Posterior vena cava (tissue), 2 donors: ENCODE results near the gene IGFBP3. TPM values are rescaled to one million over a fixed set of nuclear protein-coding genes. Genes with fewer than 3 reads are reported as not detected.
"Not testable (repeated sequence)": the region's sequence is repeated elsewhere in the genome, so short reads cannot be mapped to it uniquely, and the experiment has no call there.

Experiments
- DNase-seq: peaks from one replicate; pipeline ENCODE4 v3.0.0-alpha.2; 2020; ENCODE audit warnings: low spot score
- intact Hi-C, 2 donors: fragments of 100-400 bp; cut with DNase I; formaldehyde crosslinking; loops; one replicate each; pipeline versions ENCODE4 v1.14.1 to v1.14.2; 2022 to 2023
- long read RNA-seq, 2 donors: library from polyadenylated mRNA; unstranded; transcript quantifications; one replicate each; pipeline ENCODE4 v2.0.0, GENCODE V29; 2020 to 2021
- total RNA-seq, 2 donors: library from RNA; stranded (reverse); fragmentation: NEBNext Ultra II Directional; extraction: Animal tissue kit (Norgen Biotek cat#: 25700); gene quantifications; one replicate each; pipeline ENCODE4 v1.2.1, GENCODE V29; 2021
- donor health status: DM: yes; HTN: yes; CAD: no.
- donor health status: DM: yes; HTN: yes; CAD: no.

The IGFBP3 gene
- 100 to 1,000 TPM; 147 TPM for total RNA-seq
- long read RNA-seq, donor 1, transcript IGFBP3-201 (5 exons, 2,262 nt), result major isoform, 32 of 41 reads
- long read RNA-seq, donor 1, partial matches to known transcripts, result 0 of 41 reads
- long read RNA-seq, donor 1, other reads (novel, unspliced or antisense), result 6 of 41 reads
- long read RNA-seq, donor 2, transcript IGFBP3-201 (5 exons, 2,262 nt), result major isoform, 15 of 33 reads
- long read RNA-seq, donor 2, partial matches to known transcripts, result 6 of 33 reads
- long read RNA-seq, donor 2, other reads (novel, unspliced or antisense), result 11 of 33 reads

- no peak for DNase-seq
Measured at GRCh38 chr7:45920502-45921380, at the start of gene IGFBP3. IGFBP3 (minus strand) TSS chr7:45921272; CDS start chr7:45921140, 132 bp downstream.

DNA sequence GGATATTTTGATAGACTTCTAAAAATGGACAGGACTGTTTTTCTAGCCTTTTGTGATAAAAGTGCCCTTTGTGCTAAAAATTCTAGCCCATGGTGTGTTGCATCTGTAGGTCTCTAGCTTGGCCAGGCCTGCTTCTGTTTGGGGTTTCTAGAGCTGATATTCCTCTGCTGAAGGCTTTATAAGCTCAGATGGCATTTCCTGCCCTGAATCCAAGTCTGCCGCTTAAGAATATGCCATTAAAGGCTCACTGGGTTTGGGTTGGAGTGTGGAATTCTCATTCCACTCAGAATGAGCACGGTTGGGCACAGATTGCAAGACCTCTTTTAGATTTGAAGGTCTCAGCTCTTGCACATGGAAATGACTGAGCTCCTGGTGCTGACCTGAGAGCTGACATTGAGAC, 49.4 kb upstream of the IGFBP3 start:
- DNase-seq, result no peak
- intact Hi-C loops, result no loop called here

More at GRCh38 chr7:45920502-45921380, at the start of gene IGFBP3:
- intact Hi-C loops, result loop anchor here (5.0 to 10.0 kb wide), 3 partner anchors 432 to 1167 kb away; no protein-coding TSS in a partner anchor

GRCh38 chr7:45969940-45970339, 48.9 kb upstream of the IGFBP3 start:
- no peak for DNase-seq
- intact Hi-C loops, result no loop called here

DNA sequence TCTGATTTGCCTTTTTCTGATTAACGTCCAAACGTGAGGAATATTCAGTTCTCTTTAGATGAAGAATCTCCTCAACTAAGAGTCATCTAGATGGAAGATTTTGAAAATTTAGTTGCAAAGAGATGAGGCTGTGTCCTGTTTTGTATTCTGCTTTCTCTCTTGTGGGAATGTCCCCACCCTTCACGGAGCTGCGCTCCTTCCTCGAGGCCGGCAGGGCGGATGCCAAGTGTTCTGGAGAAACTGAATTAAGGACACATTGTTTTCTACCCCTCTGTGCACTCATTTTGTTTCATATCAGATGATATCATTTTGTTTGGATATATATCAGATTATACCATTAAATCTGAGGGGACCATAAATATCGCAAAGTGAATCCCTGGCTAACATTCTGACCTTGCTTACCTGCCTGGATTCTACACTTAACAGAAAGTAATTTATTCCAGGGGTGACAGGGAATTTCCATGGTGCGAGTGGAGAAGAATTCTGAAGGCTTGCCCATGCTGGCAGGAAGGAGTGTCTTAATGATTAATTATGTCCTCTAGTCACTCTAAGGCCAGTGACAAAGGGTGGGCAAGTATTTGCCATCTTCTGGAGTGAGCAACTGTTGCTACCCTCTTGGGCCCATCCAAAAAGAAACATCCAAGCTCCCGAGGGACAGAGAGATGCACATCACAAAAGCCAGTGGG, 47.9 kb upstream of the IGFBP3 start:
- no peak for DNase-seq
- intact Hi-C loops, result no loop called here

GRCh38 chr7:45968312-45968711, 47.2 kb upstream of the IGFBP3 start:
- no peak for DNase-seq
- intact Hi-C loops, result no loop called here

DNA sequence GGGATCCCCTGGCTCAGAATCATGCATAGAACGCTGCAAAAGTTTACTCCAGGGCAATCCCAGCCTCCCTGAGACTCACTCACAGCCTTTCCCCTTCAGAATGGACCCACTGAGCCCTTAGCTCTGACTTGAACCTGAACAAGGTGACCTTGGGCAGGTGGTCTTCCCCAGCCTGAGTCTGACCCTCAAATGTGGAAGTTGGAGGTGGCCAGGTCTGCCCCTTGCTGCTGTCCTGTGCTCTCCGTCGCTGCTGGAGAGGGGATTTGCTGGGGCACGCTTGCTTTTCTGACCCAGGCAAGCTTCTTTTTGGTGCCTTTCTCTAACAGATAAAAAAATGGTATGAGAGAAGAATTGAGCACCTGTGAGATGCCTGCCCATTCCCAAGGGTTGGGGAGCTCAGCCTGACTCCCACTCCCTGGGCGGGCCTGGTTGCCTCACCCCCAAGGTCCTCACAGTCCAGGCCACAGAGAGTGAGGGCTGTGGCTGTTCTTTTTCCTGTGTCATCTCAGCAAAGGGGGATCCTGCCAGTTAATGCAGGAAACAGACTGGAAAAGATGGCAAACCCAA, 46.6 kb upstream of the IGFBP3 start:
- no peak for DNase-seq

GRCh38 chr7:45962861-45963260, 41.8 kb upstream of the IGFBP3 start:
- intact Hi-C loops, result no loop called here
- no peak for DNase-seq

More for the DNA sequence above, 46.6 kb upstream of the IGFBP3 start:
- intact Hi-C loops, result no loop called here

GRCh38 chr7:45957721-45958120, 36.6 kb upstream of the IGFBP3 start:
- no peak for DNase-seq
- intact Hi-C loops, result no loop called here

GRCh38 chr7:45955286-45955685, 34.2 kb upstream of the IGFBP3 start:
- DNase-seq, result no peak
- intact Hi-C loops, result no loop called here

GRCh38 chr7:45953055-45953454, 32.0 kb upstream of the IGFBP3 start:
- DNase-seq, intact Hi-C loops: not testable (repeated sequence)

DNA sequence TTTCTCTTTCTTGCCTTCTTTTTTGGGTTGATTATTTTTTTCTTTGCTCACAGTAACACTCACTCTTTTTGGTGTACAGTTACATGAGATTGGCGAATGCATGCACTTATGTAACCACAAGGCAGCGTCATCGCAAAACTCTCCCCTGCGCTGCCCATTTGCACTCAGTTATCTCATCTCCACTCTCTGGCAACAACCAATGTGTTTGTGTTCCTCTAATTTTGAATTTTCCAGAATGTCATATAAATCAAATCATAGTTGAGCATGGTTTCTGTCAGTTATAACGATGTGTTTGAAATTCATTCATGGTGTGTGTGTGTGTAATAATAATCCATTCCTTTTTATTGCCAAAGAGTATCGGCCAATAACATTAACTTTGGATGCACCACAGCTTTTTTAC, 23.0 kb upstream of the IGFBP3 start:
- intact Hi-C loops, result no loop called here
- DNase-seq, result no peak

DNA sequence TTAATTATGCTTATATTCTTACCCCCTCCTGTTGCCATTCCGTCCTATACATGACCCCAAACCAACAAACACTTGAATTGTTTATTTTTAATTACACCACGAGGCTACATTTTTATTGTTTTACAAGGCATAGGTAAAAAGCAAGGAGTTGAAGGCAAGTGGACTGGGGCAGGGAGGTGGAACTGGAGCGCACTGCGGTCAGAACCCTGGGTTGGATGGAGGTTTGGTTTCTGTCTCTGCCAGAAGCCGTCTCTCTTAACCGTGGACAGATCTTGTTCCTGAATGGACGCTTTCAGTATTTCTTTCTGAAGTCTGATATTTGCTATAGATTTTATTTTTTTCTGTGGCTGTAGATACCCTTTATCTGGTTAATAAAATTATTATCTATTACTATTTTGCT, 19.9 kb upstream of the IGFBP3 start:
- no peak for DNase-seq
- intact Hi-C loops, result no loop called here

DNA sequence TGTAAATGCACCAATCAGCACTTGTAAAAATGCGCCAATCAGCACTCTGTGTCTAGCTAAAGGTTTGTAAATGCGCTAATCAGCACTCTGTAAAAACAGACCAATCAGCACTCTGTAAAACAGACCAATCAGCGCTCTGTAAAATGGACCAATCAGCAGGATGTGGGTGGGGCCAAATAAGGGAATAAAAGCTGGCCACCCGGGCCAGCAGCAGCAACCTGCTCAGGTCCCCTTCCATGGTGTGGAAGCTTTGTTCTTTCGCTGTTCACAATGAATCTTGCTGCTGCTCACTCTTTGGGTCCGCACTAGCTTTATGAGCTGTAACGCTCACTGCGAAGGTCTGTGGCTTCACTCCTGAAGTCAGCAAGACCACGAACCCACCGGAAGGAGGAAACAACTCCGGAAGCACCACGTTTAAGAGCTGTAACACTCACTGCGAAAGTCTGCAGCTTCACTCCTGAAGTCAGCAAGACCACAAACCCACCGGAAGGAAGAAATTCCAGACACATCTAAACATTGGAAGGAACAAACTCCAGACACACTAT, 19.2 kb upstream of the IGFBP3 start:
- intact Hi-C loops, DNase-seq: not testable (repeated sequence)

DNA sequence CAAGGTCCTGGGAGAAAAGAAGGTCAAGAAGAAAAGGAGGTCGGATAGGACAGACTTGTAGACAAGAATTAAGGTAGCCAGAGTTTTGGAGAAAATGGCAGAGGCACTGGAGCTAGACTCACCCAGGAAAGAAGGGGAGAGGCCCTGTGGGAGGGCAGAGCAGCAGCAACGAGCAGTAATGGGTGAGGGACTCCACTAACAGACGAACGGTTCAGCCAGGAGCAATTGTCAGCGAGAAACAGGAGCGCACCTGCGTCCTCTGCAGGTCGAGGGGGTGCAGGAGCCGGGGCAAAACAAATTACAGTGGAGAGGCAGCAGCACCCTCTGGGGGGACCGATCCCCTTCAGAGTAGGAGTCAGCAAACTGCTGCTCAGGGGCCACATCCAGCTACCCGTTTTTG, 18.5 kb upstream of the IGFBP3 start:
- intact Hi-C loops, result no loop called here

DNA sequence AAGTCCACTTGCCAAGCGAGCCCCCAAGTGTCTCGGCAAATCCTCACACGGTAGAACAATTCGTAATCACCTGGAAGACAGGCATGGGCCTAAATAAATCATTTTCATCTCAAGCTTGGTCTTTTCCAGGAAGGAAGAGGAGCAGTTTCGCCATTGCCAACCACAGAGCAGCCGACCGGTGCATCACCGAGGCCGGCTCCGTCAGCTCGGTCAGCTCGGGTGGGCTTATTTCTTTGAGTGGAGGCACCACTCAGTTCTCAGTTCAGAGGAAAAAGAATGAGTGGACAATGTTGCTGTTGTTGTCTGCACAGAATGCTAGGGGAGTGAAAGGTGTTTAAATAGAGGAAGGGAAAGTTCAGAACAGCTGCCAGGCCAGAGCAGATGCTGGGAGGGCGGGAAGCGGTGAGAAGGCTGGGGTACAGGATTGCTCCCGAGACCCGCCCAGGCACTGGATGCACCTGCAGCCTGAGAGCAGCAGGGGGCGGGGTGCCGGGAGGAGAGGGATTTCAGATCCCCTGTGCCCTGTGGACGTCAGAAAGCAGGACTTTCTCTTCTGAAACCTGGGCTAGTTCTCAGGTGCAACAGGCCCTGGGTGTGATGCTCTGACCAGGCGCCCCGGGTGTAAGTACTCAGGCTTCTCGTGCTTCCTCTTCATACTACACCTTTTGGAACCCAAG, 17.7 kb upstream of the IGFBP3 start:
- intact Hi-C loops, result no loop called here

More for the DNA sequence above, 18.5 kb upstream of the IGFBP3 start:
- no peak for DNase-seq

GRCh38 chr7:45937862-45938261, 16.8 kb upstream of the IGFBP3 start:
- intact Hi-C loops, result no loop called here
- no peak for DNase-seq

More for the DNA sequence above, 17.7 kb upstream of the IGFBP3 start:
- no peak for DNase-seq

GRCh38 chr7:45937301-45937700, 16.2 kb upstream of the IGFBP3 start:
- intact Hi-C loops, result no loop called here
- DNase-seq, result no peak

- intact Hi-C loops, result no loop called here
- DNase-seq, result no peak
Measured at GRCh38 chr7:45930967-45931366, 9.9 kb upstream of the IGFBP3 start.

GRCh38 chr7:45927721-45928120, 6.6 kb upstream of the IGFBP3 start:
- intact Hi-C loops, result loop anchor here in 1 of 2 donors (10.0 kb wide), 1 partner anchor 1157 kb away; no protein-coding TSS in a partner anchor
- DNase-seq, result no peak
